Skin epidermis (tissue), 12 donors: Measurements from ENCODE around the gene CDH23.

Experiments used
- H3K27ac ChIP-seq, 21 experiments: fragments of 200-600 bp; sonication (generic) in 11 of 21; one replicate each; pipeline ENCODE4 v1.5.0; 2020; ENCODE audit warnings: mild to moderate bottlenecking in 3 of 21, inconsistent platforms in 2 of 21, moderate library complexity in 2 of 21
- H3K4me3 ChIP-seq, 7 experiments: fragments of 200-600 bp; sonication (generic) in 2 of 7; one replicate each; pipeline ENCODE4 v1.5.0; 2020; ENCODE audit warnings: inconsistent platforms in 2 of 7, mild to moderate bottlenecking in 2 of 7, moderate library complexity in 1 of 7

CDH23 gene

GRCh38 chr10:71434760-71435394 is 38.2 kb downstream of the CDH23 start:
- Histone ChIP-seq H3K27ac (no peak overlapping the region), H3K4me3 (no peak overlapping the region)

DNA sequence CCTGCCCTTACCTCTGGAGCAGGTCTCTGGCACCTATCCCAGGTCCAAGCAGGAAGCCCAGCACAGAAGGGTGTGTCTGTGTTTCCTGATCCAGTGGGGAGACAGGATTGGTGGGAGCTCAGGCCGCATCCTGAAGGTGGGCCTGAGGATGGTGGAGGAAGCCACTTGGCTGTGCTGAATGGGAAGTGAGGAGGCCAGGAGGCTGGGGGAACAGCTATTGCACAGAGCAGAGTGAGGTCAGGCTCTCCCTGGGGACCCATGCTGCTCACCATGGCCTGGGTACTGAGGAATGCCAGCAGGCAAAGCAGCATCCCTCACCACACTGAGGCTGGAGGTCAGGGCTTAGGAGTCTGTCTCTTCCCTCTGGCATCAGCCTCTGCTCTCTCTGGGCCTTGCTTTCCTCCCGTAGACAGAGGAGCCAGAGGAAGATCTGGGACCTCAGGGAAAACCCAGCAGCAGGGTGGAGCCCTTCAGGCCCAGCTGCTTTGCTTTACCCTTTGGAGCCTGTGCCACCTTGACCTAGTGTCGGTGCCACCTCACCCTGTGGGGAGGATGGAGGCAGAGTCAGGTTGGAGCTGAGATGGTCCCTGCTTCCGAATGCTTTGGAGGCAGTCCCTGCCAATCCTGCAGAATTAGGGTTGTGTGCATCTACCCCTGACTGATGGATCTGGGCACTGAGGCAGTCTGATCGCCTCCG is 39.0 kb downstream of the CDH23 start:
- Histone ChIP-seq H3K4me3 (no peak overlapping the region), H3K27ac (no peak overlapping the region)

DNA sequence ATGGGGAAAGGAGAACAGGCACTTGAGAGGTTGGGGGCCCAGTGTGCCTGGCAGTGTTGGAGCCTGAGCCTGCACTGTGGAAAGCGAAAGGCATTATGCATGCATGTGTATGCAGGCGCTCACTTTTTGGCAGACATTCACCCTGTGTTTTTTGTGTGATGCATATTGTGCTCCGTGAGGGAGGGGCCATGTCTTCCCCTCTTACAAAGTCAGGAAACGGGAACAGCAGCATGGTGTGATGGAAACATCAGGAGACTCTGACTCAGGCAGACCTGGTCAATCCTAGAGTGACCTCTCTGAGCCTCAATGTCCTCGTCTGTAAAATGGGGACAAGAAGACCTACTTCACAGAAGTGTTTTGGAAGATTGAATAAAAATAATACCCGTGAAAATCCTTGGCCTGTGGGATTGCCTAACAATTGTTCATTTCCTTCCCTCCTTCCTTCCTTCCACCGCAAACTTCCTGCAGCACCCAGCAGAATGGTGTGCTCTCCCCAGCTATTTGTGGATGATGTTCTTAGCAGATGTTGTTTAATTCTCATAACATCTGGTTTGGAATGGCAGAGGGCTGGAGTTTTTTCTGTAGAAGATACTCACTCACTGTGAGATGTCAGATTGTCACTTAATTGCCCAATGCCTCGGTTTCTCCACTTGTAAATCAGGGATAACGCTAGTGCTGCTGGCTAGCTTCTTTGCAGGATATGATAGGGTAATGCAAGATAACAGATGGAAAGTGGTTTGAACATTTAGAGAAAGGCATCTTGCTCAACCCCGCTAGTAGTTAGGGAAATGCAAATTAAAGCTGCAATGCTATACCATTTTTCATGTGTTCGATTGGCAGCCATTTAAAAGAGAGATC is 39.8 kb downstream of the CDH23 start:
- Histone ChIP-seq H3K27ac (no peak overlapping the region), H3K4me3 (no peak overlapping the region)

DNA sequence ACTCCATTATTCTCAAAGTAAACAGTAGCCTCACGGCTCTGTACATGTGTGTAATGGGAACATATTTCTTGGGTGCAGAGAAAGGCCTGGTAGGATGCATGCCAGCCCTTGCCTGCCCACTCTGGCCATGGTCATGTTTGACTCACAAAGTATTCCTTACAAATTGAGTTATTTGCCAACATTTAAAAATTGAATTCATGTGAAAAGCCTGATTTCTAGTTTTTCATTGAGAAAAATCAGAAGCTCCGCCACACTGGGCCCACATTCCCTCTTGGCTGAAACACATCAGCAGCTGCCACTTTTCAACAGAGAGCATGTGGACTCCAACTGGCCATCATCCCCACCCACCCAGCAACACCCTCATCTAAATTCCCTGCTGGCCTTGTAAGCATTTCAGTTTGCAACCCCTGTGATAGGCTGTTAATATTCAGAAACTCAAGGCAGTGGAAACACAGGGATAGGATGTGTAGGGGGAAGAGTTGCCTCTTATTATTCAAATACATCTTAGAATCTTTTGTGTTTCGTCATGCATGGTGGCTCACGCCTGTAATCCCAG is 40.9 kb downstream of the CDH23 start:
- H3K27ac ChIP-seq = no peak overlapping the region
- H3K4me3 ChIP-seq = no peak overlapping the region

- Histone ChIP-seq H3K4me3 (no peak overlapping the region), H3K27ac (no peak overlapping the region)
Measured at GRCh38 chr10:71438761-71439160, 42.0 kb downstream of the CDH23 start.

GRCh38 chr10:71439670-71440425 is 43.1 kb downstream of the CDH23 start:
- no peak overlapping the region for H3K27ac ChIP-seq
- H3K4me3 ChIP-seq = no peak overlapping the region

- no peak overlapping the region for H3K4me3 ChIP-seq
Measured at GRCh38 chr10:71440506-71441035, 43.9 kb downstream of the CDH23 start.

DNA sequence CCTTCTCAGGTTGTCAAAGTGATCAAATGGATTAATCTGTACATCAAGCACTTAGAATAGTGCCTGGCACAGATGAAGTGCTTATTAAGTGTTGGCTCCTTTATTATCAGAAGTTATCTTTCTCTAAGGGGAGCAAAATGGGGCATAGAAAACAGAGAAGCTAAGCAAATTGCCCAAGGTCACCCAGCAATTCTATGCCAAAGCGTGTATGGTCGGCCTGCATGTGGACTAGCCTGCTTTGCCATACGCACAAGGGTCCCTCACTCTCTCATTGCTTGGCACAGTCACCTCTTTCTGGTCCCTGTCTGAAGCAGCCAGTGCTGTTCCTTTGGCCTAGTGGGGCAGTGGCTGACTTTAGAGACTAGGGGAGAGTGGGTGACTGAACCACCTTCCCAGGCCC is 45.3 kb downstream of the CDH23 start:
- Histone ChIP-seq H3K4me3 (no peak overlapping the region), H3K27ac (no peak overlapping the region)

More at GRCh38 chr10:71440506-71441035, 43.9 kb downstream of the CDH23 start:
- H3K27ac ChIP-seq = no peak overlapping the region

DNA sequence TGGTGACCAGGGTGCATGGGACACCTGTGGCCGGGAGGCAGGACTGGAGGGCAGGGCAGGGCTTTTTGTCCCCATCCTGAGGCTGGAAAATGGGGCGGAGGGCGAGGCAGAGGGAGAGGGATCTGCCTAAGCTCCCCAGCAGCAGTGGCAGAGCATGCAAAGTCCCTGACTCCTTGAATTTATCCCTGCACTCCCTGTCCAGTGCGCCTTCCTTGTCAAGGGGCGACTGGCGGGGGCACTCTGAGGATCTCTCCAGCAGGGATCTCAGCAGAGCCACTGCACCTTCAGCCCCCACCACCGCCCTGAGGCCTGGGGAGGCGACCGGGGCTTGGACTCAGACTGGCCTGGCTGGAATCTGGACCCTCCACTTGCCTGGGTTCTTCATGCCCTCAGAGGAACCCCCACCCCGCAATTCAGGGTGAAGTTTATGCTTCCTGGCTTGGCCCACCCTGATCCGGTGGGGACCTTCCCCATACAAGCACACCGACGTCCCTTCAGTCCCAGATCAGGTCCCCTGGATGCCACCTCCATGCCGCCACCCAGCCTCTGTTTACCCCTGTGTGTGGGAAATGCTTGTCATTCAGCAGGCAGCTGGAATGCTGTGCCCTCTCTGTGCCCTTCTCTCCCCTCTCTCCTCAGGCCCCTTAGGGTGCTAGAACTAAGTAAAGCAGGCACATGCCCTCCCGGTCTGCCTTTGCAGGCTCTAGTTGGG is 46.3 kb downstream of the CDH23 start:
- Histone ChIP-seq H3K27ac (no peak overlapping the region), H3K4me3 (no peak overlapping the region)

DNA sequence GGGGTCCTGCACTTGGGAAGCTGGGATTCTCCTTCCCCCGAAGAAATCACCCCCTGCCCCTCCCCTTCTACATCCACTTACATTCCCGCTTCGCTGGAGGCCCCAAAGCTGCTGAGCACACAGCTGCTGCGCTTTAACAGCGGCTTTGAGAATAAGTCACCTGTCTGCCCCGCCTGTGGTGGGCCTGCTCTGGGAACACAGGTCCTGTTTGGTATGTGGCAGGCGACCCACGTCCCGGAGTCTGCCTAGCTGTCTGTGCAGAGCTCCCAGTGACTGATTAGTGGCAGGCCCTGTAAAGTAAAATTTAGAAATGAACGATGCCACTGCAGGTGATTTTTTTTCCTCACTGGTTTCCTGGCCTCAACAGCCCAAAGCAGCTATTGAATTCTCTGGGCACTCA is 47.0 kb downstream of the CDH23 start:
- H3K27ac ChIP-seq = no peak overlapping the region
- H3K4me3 ChIP-seq = no peak overlapping the region

- Histone ChIP-seq H3K4me3 (no peak overlapping the region), H3K27ac (no peak overlapping the region)
Measured at GRCh38 chr10:71444284-71445054, 47.7 kb downstream of the CDH23 start.

DNA sequence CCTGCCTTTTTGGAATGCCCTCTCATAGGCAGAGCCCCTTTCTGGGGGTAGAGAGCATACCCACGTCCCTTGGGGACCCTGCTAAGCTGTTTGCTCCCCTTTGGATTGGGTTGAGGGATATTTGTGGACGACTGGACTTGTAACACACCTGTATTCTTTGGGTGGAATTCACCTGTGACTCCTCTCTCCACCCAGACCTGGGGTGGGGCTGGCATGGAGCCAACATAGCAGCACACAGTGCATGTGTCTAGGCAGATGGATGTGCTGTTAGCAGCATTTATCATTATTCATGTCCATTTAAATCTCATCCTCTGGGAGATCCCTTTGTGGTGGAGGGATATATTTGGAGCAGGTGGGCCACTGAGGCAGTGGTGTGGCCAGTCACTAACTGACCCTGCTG is 51.0 kb downstream of the CDH23 start:
- H3K4me3 ChIP-seq = no peak overlapping the region
- H3K27ac ChIP-seq = no peak overlapping the region

DNA sequence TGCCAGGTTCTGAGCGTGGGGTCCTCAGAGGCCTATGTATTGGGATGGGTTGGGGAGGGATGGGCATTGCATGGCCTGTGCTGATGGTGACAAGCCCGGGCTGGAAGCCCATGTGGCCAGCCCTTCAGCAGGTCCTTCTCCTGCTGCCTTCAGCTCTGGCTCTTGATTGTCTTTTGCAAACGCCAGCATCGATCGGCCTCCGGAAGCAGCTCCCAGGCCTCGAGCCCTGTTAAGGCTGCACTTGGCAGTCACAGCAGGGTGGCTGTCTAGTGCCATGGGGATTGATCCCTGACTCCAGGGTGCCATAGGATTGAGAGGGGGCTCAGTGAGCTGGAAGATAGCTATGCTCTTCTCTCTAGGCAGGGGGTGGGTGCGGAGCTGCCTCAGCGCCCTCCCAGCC is 51.4 kb downstream of the CDH23 start:
- no peak overlapping the region for H3K27ac ChIP-seq
- no peak overlapping the region for H3K4me3 ChIP-seq

DNA sequence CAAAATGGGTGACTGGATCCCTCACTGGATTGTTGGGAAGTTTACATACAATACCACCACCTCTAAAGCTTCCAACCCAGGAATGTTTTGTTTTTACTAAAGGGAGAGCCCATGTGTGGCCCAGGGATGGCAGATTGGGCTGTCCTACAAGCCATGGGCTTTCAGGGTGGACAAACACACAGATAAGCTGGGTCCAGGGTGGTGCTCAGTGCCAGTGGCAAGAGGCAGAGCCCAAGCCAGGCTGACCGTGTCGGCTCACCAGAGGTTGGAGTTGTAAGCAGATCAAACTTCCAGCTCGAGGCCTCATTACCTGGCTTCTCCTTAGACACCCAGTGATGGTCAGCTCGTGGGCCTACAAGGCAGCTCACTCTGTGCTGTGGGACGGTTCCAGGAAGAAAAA is 52.3 kb downstream of the CDH23 start:
- H3K27ac ChIP-seq = no peak overlapping the region
- H3K4me3 ChIP-seq = no peak overlapping the region

DNA sequence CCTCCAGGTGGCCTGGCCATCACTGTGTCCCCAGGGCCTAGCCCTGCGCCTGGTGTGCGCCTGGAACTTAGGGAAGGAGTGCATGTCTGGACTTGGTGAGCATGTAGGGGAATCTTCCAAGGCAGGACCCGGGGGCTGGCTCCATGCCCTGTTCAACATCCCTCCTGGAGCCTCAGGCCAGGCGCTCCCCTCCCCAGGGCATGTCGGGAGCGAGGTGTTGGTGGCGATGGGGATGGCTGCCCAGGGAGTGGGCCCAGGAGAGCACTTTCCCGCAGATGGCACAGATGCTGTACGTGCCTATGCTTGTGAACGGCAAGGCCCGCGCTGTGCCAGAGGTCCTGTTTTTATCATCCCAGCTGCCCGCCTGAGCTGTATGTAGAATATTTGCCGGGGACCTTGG is 55.0 kb downstream of the CDH23 start:
- H3K27ac ChIP-seq = no peak overlapping the region
- no peak overlapping the region for H3K4me3 ChIP-seq

- Histone ChIP-seq H3K4me3 (no peak overlapping the region), H3K27ac (no peak overlapping the region)
Measured at GRCh38 chr10:71453186-71453585, 56.5 kb downstream of the CDH23 start.

DNA sequence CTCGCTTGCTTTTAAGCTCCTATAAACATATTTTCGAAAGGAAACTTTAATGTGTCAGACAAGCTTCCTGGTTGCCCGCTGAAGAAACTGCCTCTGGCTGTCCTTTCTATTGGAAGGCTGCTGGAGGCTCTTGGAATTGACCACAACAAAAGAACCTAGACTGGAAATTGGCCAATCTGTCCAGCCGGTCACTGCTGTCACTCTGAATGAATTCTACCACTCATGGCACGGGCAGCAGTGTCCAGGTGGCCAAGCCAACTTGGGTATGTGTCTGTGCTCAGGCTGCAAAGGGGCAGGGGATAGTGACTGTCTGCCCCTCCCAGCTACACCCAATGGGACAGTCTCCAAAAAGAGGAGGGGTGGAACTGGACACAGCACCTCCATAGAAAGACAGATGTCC is 57.6 kb downstream of the CDH23 start:
- no peak overlapping the region for H3K4me3 ChIP-seq
- H3K27ac ChIP-seq = no peak overlapping the region

GRCh38 chr10:71455035-71455434 is 58.3 kb downstream of the CDH23 start:
- H3K27ac ChIP-seq = no peak overlapping the region

More at GRCh38 chr10:71455035-71455434, 58.3 kb downstream of the CDH23 start:
- no peak overlapping the region for H3K4me3 ChIP-seq
